Measurements from ENCODE around the gene HCFC1R1. TPM values are rescaled to one million over a fixed set of nuclear protein-coding genes. Genes with fewer than 3 reads are reported as not detected.

The HCFC1R1 gene
- total RNA-seq, 1 donor from 2014 or later = 65.7 TPM

DNA sequence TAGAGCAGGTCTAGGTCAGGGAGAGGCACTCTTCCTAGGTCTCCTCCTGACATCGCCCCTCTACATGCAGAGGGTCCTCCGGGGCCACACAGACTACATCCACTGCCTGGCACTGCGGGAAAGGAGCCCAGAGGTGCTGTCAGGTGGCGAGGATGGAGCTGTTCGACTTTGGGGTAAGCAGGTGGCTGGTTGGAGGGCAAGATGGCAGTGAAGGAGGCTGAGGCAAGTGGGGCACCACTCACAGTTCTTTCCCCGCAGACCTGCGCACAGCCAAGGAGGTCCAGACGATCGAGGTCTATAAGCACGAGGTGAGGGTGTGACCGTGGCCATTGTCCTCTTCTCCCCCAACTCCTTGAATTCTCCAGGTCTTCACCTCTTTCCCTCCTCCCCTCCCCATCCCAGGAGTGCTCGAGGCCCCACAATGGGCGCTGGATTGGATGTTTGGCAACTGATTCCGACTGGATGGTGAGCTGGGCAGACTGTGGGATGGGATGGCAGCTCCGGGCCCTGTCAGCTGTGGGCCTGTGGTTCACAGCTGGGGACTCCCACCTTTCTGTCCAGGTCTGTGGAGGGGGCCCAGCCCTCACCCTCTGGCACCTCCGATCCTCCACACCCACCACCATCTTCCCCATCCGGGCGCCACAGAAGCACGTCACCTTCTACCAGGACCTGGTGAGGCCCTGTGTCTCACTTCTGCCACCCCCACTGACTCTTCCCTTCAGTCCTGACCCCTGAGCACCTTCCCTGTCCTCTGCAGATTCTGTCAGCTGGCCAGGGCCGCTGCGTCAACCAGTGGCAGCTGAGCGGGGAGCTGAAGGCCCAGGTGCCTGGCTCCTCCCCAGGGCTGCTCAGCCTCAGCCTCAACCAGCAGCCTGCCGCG lies 3.1 kb upstream of the HCFC1R1 start:
- Mint-ChIP-seq H3K9me3 (no peaks in the 10 kb centered on the region), H3K4me3 (peak overlapping the region; percentile 8)
- no peak for DNase-seq (ENCODE audit: low spot score in 2 of 2, unreplicated experiment in 2 of 2)

DNA sequence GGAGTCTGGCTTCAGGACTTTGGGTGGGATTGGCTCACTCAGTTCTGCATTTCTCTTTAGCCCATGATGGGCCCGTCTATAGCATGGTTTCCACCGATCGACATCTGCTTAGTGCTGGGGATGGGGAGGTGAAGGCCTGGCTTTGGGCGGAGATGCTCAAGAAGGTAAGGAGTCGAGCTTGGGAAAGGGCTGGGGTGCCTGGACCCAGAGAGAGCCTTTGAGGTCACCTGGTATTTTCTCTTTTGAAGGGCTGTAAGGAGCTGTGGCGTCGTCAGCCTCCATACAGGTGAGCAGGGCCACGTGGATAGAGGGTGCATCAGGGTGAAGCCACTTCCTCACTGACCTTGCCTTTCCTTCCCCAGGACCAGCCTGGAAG lies 2.2 kb upstream of the HCFC1R1 start:
- no peak for DNase-seq (ENCODE audit: low spot score in 2 of 2, unreplicated experiment in 2 of 2)
- Mint-ChIP-seq H3K27ac (no peak overlapping the region), H3K36me3 (peaks cover 11% of the 10 kb centered on the region), H3K4me1 (peaks cover 30% of the 10 kb centered on the region), H3K9me3 (no peaks in the 10 kb centered on the region), H3K27me3 (ENCODE audit: low read depth) (peaks cover 4% of the 10 kb centered on the region), H3K4me3 (no peak overlapping the region)
- TF ChIP-seq, protein P1, sequence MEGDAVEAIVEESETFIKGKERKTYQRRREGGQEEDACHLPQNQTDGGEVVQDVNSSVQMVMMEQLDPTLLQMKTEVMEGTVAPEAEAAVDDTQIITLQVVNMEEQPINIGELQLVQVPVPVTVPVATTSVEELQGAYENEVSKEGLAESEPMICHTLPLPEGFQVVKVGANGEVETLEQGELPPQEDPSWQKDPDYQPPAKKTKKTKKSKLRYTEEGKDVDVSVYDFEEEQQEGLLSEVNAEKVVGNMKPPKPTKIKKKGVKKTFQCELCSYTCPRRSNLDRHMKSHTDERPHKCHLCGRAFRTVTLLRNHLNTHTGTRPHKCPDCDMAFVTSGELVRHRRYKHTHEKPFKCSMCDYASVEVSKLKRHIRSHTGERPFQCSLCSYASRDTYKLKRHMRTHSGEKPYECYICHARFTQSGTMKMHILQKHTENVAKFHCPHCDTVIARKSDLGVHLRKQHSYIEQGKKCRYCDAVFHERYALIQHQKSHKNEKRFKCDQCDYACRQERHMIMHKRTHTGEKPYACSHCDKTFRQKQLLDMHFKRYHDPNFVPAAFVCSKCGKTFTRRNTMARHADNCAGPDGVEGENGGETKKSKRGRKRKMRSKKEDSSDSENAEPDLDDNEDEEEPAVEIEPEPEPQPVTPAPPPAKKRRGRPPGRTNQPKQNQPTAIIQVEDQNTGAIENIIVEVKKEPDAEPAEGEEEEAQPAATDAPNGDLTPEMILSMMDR (IDR thresholded peaks at IDR 0.05; ENCODE audit: unreplicated experiment) = no peak

More for the DNA sequence above, 3.1 kb upstream of the HCFC1R1 start:
- H3K27me3 Mint-ChIP-seq (ENCODE audit: low read depth) = peaks cover 6% of the 10 kb centered on the region
- TF ChIP-seq, protein P1 (IDR thresholded peaks at IDR 0.05; ENCODE audit: unreplicated experiment) = no peak
- peaks cover 11% of the 10 kb centered on the region for H3K36me3 Mint-ChIP-seq
- peaks cover 26% of the 10 kb centered on the region for H3K4me1 Mint-ChIP-seq
- no peak overlapping the region for H3K27ac Mint-ChIP-seq

DNA sequence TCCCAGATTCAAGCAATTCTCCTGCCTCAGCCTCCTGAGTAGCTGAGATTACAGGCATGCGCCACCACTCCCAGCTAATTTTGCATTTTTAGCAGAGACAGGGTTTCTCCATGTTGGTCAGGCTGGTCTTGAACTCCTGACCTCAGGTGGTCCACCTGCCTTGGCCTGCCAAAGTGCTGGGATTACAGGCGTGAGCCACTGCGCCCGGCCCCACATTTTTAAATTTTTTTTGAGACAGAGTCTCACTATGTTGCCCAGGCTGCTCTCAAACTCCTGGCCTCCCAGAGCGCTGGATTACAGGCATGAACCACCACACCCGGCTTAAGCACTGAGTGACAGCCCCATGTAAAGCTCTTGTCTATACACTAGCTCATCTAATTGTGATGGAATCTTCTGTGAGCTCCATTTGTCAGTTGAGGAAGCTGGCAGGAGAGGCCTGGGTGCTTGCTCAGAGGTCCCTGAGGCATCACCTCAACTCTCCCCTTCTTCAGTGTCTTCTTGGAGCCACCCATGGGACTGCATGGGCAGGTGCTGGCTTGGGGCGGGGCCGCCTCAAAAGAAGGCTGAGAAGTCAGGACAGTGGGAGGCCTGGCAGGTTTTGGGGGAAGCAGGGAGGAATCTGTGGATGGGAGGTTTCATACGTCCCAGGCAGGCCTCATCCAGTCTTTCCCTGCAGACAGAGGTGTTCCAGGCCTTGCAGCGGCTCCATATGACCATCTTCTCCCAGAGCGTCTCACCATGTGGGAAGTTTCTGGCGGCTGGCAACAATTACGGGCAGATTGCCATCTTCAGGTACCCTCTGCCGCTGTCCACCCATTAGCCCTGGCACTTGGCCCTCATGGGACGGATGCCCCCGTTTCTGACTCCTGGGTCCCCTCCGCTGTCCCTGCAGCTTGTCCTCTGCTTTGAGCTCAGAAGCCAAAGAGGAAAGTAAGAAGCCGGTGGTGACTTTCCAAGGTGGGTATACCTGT lies 1.6 kb upstream of the HCFC1R1 start:
- DNase-seq (ENCODE audit: low spot score in 2 of 2, unreplicated experiment in 2 of 2) = no peak

DNA sequence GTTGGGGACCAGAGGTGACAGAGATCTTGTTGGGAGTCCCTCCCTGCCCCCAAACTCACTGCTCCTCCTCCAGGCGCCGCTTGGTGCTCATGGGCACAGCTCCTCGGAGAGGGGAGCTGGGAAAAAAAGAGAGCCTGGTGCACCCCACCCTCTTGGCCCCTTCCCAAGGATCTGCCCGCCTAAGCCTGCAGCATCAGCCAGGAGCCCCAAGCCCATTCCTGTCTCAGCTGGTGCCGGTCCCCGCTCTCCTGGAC lies 400 bp downstream of the HCFC1R1 start:
- Mint-ChIP-seq H3K4me3 (peak overlapping the region; percentile 84), H3K27ac (peak overlapping the region; percentile 99), H3K27me3 (ENCODE audit: low read depth) (peaks cover 8% of the 10 kb centered on the region), H3K36me3 (peaks cover 11% of the 10 kb centered on the region), H3K4me1 (peaks cover 39% of the 10 kb centered on the region), H3K9me3 (no peaks in the 10 kb centered on the region)
- no peak for DNase-seq (ENCODE audit: low spot score in 2 of 2, unreplicated experiment in 2 of 2)
- TF ChIP-seq, protein P1 (IDR thresholded peaks at IDR 0.05; ENCODE audit: unreplicated experiment) = no peak

More for the DNA sequence above, 1.6 kb upstream of the HCFC1R1 start:
- Mint-ChIP-seq H3K9me3 (no peaks in the 10 kb centered on the region), H3K36me3 (peaks cover 11% of the 10 kb centered on the region), H3K4me3 (peak overlapping the region; percentile 84), H3K4me1 (peaks cover 30% of the 10 kb centered on the region), H3K27me3 (ENCODE audit: low read depth) (peaks cover 4% of the 10 kb centered on the region), H3K27ac (no peak overlapping the region)
- TF ChIP-seq, protein P1 (IDR thresholded peaks at IDR 0.05; ENCODE audit: unreplicated experiment) = no peak

DNA sequence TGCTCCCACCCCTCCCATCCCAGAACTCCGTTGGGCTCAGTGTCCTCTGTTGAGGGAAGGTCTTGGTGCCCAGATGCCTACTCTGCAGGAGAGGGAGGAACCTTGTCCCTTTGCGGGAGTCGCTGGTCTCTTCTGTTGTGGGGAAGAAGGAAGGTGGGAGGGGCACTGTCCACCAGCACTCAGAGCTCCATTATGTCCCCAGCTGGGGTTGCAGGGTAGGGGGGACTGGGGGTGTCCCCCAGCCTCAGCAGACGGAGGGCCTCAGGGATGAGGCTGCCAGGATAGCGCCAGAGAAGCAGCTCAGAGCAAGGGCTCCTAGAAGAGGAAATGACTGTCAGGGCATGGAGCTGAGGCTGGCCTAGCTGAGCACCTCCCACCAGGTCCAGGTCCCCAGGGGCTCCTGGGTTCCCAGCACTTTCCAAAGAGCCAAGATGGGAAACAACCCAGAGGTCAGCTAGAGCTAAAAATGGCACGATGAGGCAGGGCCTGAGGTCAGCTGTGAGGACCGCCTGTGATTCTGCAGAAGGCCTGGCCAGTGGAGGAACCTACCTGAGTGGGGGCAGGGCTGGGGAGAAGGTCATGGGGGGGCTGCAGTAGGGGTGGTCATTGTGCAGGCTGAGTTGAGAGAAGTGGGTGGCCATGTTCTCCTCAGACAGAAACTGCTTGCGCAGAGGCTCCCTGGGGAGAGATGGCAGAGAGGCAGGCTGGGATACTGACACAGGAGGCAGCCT lies 893 bp downstream of the HCFC1R1 start:
- peaks cover 11% of the 10 kb centered on the region for H3K36me3 Mint-ChIP-seq
- H3K4me1 Mint-ChIP-seq = peaks cover 41% of the 10 kb centered on the region
- no peaks in the 10 kb centered on the region for H3K9me3 Mint-ChIP-seq
- peak overlapping the region; percentile 99 for H3K27ac Mint-ChIP-seq
- TF ChIP-seq, protein P1 (IDR thresholded peaks at IDR 0.05; ENCODE audit: unreplicated experiment) = no peak
- DNase-seq (ENCODE audit: low spot score in 2 of 2, unreplicated experiment in 2 of 2) = no peak
- peak overlapping the region; percentile 84 for H3K4me3 Mint-ChIP-seq
- peaks cover 12% of the 10 kb centered on the region for H3K27me3 Mint-ChIP-seq (ENCODE audit: low read depth)
